ENCODE measurements around the gene GPR153.
"Not testable (repeated sequence)": the region's sequence is repeated elsewhere in the genome, so short reads cannot be mapped to it uniquely, and the experiment has no call there.

Gene GPR153

GRCh38 chr1:6307682-6308081, 46.8 kb upstream of the GPR153 start:
- peaks cover 0 to 28% of the 10 kb centered on the region in 2 experiments for H3K36me3 ChIP-seq (ENCODE audit: control insufficient read depth in 1 of 2, insufficient read depth in 2 of 2, low read depth in 1 of 2, low read length in 2 of 2)
- DNase-seq; H4K91ac ChIP-seq (ENCODE audit: low read length); H3K27ac ChIP-seq (ENCODE audit: low read length, poor library complexity, severe bottlenecking); H3K14ac ChIP-seq (ENCODE audit: low read length in 2 of 2); H3K18ac ChIP-seq (ENCODE audit: low read depth in 1 of 2, low read length in 2 of 2); H2BK15ac ChIP-seq (ENCODE audit: low read depth, poor library complexity, severe bottlenecking); H2BK12ac ChIP-seq (ENCODE audit: low read length in 2 of 2); H3K4me1 ChIP-seq (ENCODE audit: control insufficient read depth, insufficient read depth, low read depth, low read length); H3K4me3 ChIP-seq (ENCODE audit: insufficient read depth in 1 of 2, low read depth in 1 of 2, low read length in 2 of 2); H3K4me2 ChIP-seq (ENCODE audit: low read length, poor library complexity, severe bottlenecking); H3K4ac ChIP-seq (ENCODE audit: low read depth in 1 of 2, low read length in 2 of 2); H4K8ac ChIP-seq (ENCODE audit: low read length); H2BK120ac ChIP-seq (ENCODE audit: low read depth, low read length); H3K9me3 ChIP-seq (ENCODE audit: control insufficient read depth, low read length); H2AFZ ChIP-seq (ENCODE audit: low read depth, low read length); H3K27me3 ChIP-seq (ENCODE audit: control insufficient read depth in 1 of 2, insufficient read depth in 1 of 2, low read length in 2 of 2); H3K79me1 ChIP-seq (replicated peaks; ENCODE audit: low read length, poor library complexity, severe bottlenecking); H3K23ac ChIP-seq (ENCODE audit: low read length in 2 of 2); H3K9ac ChIP-seq (ENCODE audit: low read length); H2BK5ac ChIP-seq (ENCODE audit: low read depth, low read length, poor library complexity, severe bottlenecking); H2AK5ac ChIP-seq (ENCODE audit: low read length, severe bottlenecking): not testable (repeated sequence)
- 98% methylated on average over 7 of the region's 7 CpGs for WGBS

- H2AK5ac ChIP-seq (ENCODE audit: low read length, severe bottlenecking), result no peak overlapping the region
- H3K4me1 ChIP-seq (ENCODE audit: control insufficient read depth, insufficient read depth, low read depth, low read length), result peaks cover 2% of the 10 kb centered on the region
- H3K27me3 ChIP-seq (ENCODE audit: control insufficient read depth in 1 of 2, insufficient read depth in 1 of 2, low read length in 2 of 2), result no peaks in the 10 kb centered on the region
- H3K27ac ChIP-seq (ENCODE audit: low read length, poor library complexity, severe bottlenecking), result no peak overlapping the region
- H3K23ac ChIP-seq (ENCODE audit: low read length in 2 of 2), result no peak overlapping the region
- no peak overlapping the region for H2BK12ac ChIP-seq (ENCODE audit: low read length in 2 of 2)
- peaks cover 1% of the 10 kb centered on the region for H3K79me1 ChIP-seq (replicated peaks; ENCODE audit: low read length, poor library complexity, severe bottlenecking)
- no peak overlapping the region for H2AFZ ChIP-seq (ENCODE audit: low read depth, low read length)
- H2BK120ac ChIP-seq (ENCODE audit: low read depth, low read length), result no peak overlapping the region
- H3K9me3 ChIP-seq (ENCODE audit: control insufficient read depth, low read length), result no peaks in the 10 kb centered on the region
- H3K4me3 ChIP-seq (ENCODE audit: insufficient read depth in 1 of 2, low read depth in 1 of 2, low read length in 2 of 2), result no peak overlapping the region
- H3K18ac ChIP-seq (ENCODE audit: low read depth in 1 of 2, low read length in 2 of 2), result no peak overlapping the region
- WGBS, result 97% methylated on average over 14 of the region's 15 CpGs
- no peak overlapping the region for H2BK15ac ChIP-seq (ENCODE audit: low read depth, poor library complexity, severe bottlenecking)
- no peak overlapping the region for H4K8ac ChIP-seq (ENCODE audit: low read length)
- no peak overlapping the region for H3K4me2 ChIP-seq (ENCODE audit: low read length, poor library complexity, severe bottlenecking)
- DNase-seq, result no peak
- no peak overlapping the region for H3K4ac ChIP-seq (ENCODE audit: low read depth in 1 of 2, low read length in 2 of 2)
- H3K9ac ChIP-seq (ENCODE audit: low read length), result no peak overlapping the region
- no peak overlapping the region for H3K14ac ChIP-seq (ENCODE audit: low read length in 2 of 2)
- no peak overlapping the region for H4K91ac ChIP-seq (ENCODE audit: low read length)
- peaks cover 0 to 28% of the 10 kb centered on the region in 2 experiments for H3K36me3 ChIP-seq (ENCODE audit: control insufficient read depth in 1 of 2, insufficient read depth in 2 of 2, low read depth in 1 of 2, low read length in 2 of 2)
- no peak overlapping the region for H2BK5ac ChIP-seq (ENCODE audit: low read depth, low read length, poor library complexity, severe bottlenecking)
Measured at GRCh38 chr1:6307099-6307498, 46.2 kb upstream of the GPR153 start.

DNA sequence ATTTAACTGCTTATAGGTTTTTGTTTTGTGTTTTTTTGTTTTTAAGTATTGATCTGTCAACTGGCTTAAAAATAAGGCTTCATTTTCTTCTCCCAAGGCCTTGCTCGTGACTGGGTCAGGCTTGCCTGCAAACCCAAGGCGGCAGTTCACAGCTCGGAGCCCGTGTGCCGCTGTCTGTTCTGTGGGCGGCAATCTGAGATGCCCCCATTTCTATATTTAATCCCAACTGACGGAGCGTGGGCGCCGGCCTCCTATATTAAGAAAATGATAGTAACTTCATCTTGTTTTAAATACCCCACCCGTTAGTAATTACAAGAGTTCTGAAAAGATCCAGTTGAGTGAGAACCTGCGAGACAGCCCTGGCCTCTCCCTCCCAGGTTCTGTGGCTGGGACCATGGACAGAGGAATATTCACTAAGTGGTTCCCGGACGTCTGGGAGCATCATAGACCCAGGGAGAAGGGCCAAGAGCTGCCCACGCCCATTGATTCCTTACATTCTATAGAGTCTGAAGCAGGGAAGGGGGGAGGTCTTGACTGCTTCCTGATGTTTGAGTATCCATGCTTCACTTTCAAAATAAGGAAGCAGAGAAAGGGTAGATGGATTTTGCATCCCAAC, 42.6 kb upstream of the GPR153 start:
- H3K4me1 ChIP-seq (ENCODE audit: control insufficient read depth, insufficient read depth, low read depth, low read length), result peaks cover 2% of the 10 kb centered on the region
- WGBS, result 95% methylated on average over 14 of the region's 15 CpGs
- H2AK5ac ChIP-seq (ENCODE audit: low read length, severe bottlenecking), result no peak overlapping the region
- no peak overlapping the region for H3K4ac ChIP-seq (ENCODE audit: low read depth in 1 of 2, low read length in 2 of 2)
- H3K4me3 ChIP-seq (ENCODE audit: insufficient read depth in 1 of 2, low read depth in 1 of 2, low read length in 2 of 2), result no peak overlapping the region
- H3K36me3 ChIP-seq (ENCODE audit: control insufficient read depth in 1 of 2, insufficient read depth in 2 of 2, low read depth in 1 of 2, low read length in 2 of 2), result peaks cover 0 to 33% of the 10 kb centered on the region in 2 experiments
- no peak overlapping the region for H3K27ac ChIP-seq (ENCODE audit: low read length, poor library complexity, severe bottlenecking)
- H3K23ac ChIP-seq (ENCODE audit: low read length in 2 of 2), result no peak overlapping the region
- H2BK12ac ChIP-seq (ENCODE audit: low read length in 2 of 2), result no peak overlapping the region
- H3K27me3 ChIP-seq (ENCODE audit: control insufficient read depth in 1 of 2, insufficient read depth in 1 of 2, low read length in 2 of 2), result no peaks in the 10 kb centered on the region
- H4K8ac ChIP-seq (ENCODE audit: low read length), result no peak overlapping the region
- DNase-seq, result no peak
- no peak overlapping the region for H2BK120ac ChIP-seq (ENCODE audit: low read depth, low read length)
- H3K14ac ChIP-seq (ENCODE audit: low read length in 2 of 2), result no peak overlapping the region
- H4K91ac ChIP-seq (ENCODE audit: low read length), result no peak overlapping the region
- H3K79me1 ChIP-seq (replicated peaks; ENCODE audit: low read length, poor library complexity, severe bottlenecking), result no peaks in the 10 kb centered on the region
- no peak overlapping the region for H3K9ac ChIP-seq (ENCODE audit: low read length)
- H2BK5ac ChIP-seq (ENCODE audit: low read depth, low read length, poor library complexity, severe bottlenecking), result no peak overlapping the region
- no peaks in the 10 kb centered on the region for H3K9me3 ChIP-seq (ENCODE audit: control insufficient read depth, low read length)
- no peak overlapping the region for H2AFZ ChIP-seq (ENCODE audit: low read depth, low read length)
- H2BK15ac ChIP-seq (ENCODE audit: low read depth, poor library complexity, severe bottlenecking), result no peak overlapping the region
- H3K4me2 ChIP-seq (ENCODE audit: low read length, poor library complexity, severe bottlenecking), result no peak overlapping the region
- no peak overlapping the region for H3K18ac ChIP-seq (ENCODE audit: low read depth in 1 of 2, low read length in 2 of 2)

DNA sequence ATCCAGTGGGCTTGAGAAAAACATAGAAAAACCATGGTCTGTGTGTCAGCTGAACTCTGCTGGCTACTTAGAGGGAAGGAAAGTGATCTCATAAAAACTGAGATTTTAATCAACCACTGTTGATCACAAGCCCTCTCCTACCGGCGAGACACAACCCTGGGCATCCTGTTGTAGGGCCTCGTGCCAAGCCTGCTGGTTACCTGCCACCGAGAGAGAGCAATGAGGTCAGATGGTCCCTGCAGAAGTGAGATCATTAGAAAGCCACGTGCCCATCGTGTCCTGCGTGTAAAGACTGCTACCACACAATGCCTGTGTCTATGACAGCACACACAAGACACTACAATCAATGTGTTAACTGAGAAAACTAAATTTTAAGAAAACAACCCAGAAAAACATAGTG, 41.7 kb upstream of the GPR153 start:
- Histone ChIP-seq H3K27me3 (ENCODE audit: control insufficient read depth in 1 of 2, insufficient read depth in 1 of 2, low read length in 2 of 2) (no peaks in the 10 kb centered on the region), H4K91ac (ENCODE audit: low read length) (no peak overlapping the region), H3K18ac (ENCODE audit: low read depth in 1 of 2, low read length in 2 of 2) (no peak overlapping the region), H3K79me1 (replicated peaks; ENCODE audit: low read length, poor library complexity, severe bottlenecking) (no peaks in the 10 kb centered on the region), H3K36me3 (ENCODE audit: control insufficient read depth in 1 of 2, insufficient read depth in 2 of 2, low read depth in 1 of 2, low read length in 2 of 2) (peaks cover 0 to 33% of the 10 kb centered on the region in 2 experiments), H4K8ac (ENCODE audit: low read length) (no peak overlapping the region), H3K4me2 (ENCODE audit: low read length, poor library complexity, severe bottlenecking) (no peak overlapping the region), H3K4me3 (ENCODE audit: insufficient read depth in 1 of 2, low read depth in 1 of 2, low read length in 2 of 2) (no peak overlapping the region), H3K14ac (ENCODE audit: low read length in 2 of 2) (no peak overlapping the region), H3K27ac (ENCODE audit: low read length, poor library complexity, severe bottlenecking) (no peak overlapping the region), H2AFZ (ENCODE audit: low read depth, low read length) (no peak overlapping the region), H2AK5ac (ENCODE audit: low read length, severe bottlenecking) (no peak overlapping the region), H2BK5ac (ENCODE audit: low read depth, low read length, poor library complexity, severe bottlenecking) (no peak overlapping the region), H3K9ac (ENCODE audit: low read length) (no peak overlapping the region), H3K9me3 (ENCODE audit: control insufficient read depth, low read length) (no peaks in the 10 kb centered on the region), H3K4ac (ENCODE audit: low read depth in 1 of 2, low read length in 2 of 2) (no peak overlapping the region), H2BK12ac (ENCODE audit: low read length in 2 of 2) (no peak overlapping the region), H2BK15ac (ENCODE audit: low read depth, poor library complexity, severe bottlenecking) (no peak overlapping the region), H3K23ac (ENCODE audit: low read length in 2 of 2) (no peak overlapping the region), H2BK120ac (ENCODE audit: low read depth, low read length) (no peak overlapping the region), H3K4me1 (ENCODE audit: control insufficient read depth, insufficient read depth, low read depth, low read length) (peaks cover 2% of the 10 kb centered on the region)
- WGBS, result 97% methylated on average over 7 of the region's 7 CpGs
- no peak for DNase-seq
